ENCODE results near the gene PGAP3. TPM values are rescaled to one million over a fixed set of nuclear protein-coding genes. Genes with fewer than 3 reads are reported as not detected.
A peak's percentile ranks its signal among the peaks of the same experiment; 100 is the strongest.

The PGAP3 gene
- total RNA-seq, 2 experiments from 2014 or later: 11.8 to 11.9 TPM

DNA sequence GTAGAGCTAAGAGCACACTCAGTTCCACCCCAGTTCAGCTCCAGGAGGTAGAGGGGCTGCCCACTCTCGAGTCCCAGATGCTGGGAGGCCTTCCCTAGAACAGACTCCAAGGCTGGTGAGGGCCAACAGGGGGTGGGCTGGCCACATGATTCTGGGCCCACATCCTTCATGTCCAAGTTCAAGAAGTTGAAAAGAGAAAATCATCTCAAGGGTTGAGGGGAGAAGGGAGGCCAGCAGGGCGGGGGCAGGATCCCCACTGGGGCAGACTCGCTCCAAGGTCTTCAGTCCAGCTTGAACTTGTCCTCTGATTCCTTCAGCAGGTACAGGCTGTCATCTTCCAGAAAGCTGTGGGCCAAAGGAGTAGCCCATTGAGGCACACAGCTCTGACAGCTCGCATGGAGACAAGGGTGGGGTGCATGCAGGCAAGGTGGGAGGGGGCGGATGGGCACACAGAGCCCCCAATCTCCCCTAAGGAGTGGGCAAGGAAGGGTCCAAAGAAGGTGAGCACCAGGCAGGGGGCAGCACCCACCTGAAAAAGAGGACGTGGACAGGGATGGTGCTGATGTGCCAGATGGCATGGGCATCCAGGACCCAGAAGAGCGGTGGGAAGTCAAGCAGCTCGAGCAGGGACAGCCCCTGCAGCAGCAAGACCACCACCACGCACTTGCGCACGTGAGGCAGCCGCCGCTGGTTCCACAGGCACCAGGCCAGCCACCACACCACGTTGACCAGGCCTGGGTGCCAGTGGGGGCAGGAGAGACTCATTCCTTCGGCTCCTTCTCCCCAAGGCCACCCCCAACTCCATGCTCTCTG lies 15.1 kb downstream of the PGAP3 start:
- intact Hi-C loops (cut with micrococcal nuclease): no loop called here
- Mint-ChIP-seq H3K27me3 (ENCODE audit: low read depth) (peaks cover 8% of the 10 kb centered on the region), H3K27ac (no peak overlapping the region), H3K36me3 (ENCODE audit: low read depth) (no peaks in the 10 kb centered on the region), H3K9me3 (no peaks in the 10 kb centered on the region), H3K4me1 (ENCODE audit: low read depth) (peaks cover 25% of the 10 kb centered on the region), H3K4me3 (no peak overlapping the region)
- CTCF ChIA-PET: interaction anchor here (0.8 to 5.7 kb wide), 4 partner anchors 18 to 155 kb away, joined by 3 to 63 read pairs (median 11); no protein-coding TSS in a partner anchor
- DNase-seq: no peak

DNA sequence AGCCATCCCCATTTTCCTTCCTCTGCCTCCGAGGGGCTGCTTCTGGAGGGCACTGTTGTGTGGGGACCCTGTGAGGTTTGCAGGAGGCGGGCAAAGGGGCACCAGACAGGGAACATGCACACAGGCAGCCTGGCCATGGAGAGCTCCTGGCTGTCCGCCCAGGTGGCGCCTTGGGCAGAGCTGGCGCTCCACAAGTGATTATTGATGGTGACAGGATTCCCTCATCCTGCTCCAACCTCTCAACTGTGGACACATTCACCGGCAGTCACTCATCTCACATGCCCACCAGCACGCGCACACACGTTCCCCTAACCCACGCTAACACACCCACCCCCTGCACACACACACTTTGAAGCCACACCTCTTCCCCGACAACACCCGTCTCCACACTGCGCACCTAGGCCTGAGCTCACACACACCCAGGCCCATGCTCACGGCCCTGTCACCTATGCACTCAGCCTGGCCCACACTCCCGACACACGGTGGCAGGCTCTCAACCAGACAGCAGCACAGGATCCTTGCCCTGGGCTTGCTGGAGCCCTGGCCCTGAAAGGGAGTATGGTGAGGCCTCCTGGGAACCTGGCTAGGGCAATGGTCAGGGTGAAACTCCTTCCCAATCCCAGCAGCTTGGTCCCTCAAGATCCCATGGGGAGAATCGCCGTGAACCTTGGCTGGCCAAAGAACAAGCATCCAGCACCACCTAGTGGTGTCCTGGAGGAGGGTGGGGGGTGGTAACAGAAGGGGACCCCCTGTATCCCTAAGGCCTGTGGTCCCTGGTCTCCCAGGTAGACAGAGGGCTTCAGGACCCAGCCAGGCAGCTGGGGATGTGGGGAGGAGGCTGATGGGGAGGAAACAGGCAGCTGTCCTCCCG lies 16.0 kb downstream of the PGAP3 start:
- no peak overlapping the region for H3K27ac Mint-ChIP-seq
- no peak for DNase-seq
- intact Hi-C loops (cut with micrococcal nuclease): no loop called here
- peaks cover 10% of the 10 kb centered on the region for H3K27me3 Mint-ChIP-seq (ENCODE audit: low read depth)
- CTCF ChIA-PET: interaction anchor here (0.8 to 5.7 kb wide), 6 partner anchors 12 to 156 kb away, joined by 3 to 63 read pairs (median 4); no protein-coding TSS in a partner anchor
- H3K4me3 Mint-ChIP-seq: no peak overlapping the region
- no peaks in the 10 kb centered on the region for H3K36me3 Mint-ChIP-seq (ENCODE audit: low read depth)
- H3K4me1 Mint-ChIP-seq (ENCODE audit: low read depth): peaks cover 21% of the 10 kb centered on the region
- no peaks in the 10 kb centered on the region for H3K9me3 Mint-ChIP-seq

DNA sequence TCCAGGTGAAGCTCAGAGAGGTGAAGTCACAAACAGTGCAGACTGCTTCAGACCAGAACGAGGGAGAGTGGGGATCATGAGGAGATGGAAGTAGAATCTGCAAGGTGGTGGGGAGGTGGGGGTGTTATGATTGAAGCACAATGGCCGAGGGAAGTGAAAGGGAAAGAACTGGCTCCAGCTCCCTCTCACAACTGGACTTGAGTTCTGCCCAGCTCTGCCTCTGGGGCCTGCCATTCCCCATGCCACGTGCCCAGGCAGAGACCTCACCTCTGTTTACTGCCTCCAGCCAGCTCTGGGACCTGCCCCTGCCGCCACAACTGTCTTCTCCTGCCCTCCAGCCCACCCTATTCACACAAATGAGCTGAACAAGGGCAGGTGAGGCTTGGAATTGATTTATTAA lies 17.1 kb downstream of the PGAP3 start:
- intact Hi-C loops (cut with micrococcal nuclease): no loop called here
- Mint-ChIP-seq H3K4me3 (no peak overlapping the region), H3K27me3 (ENCODE audit: low read depth) (peaks cover 16% of the 10 kb centered on the region), H3K4me1 (ENCODE audit: low read depth) (peaks cover 14% of the 10 kb centered on the region), H3K27ac (no peak overlapping the region), H3K36me3 (ENCODE audit: low read depth) (no peaks in the 10 kb centered on the region), H3K9me3 (no peaks in the 10 kb centered on the region)
- DNase-seq: no peak
- CTCF ChIA-PET: interaction anchor here (1.1 to 5.7 kb wide), 5 partner anchors 11 to 50 kb away, joined by 3 to 63 read pairs (median 6); no protein-coding TSS in a partner anchor

- H3K27ac Mint-ChIP-seq: no peak overlapping the region
- H3K36me3 Mint-ChIP-seq (ENCODE audit: low read depth): no peaks in the 10 kb centered on the region
- CTCF ChIA-PET: interaction anchor here (1.3 to 5.7 kb wide), 6 partner anchors 12 to 195 kb away, joined by 3 to 63 read pairs (median 6); no protein-coding TSS in a partner anchor
- no peaks in the 10 kb centered on the region for H3K9me3 Mint-ChIP-seq
- H3K4me3 Mint-ChIP-seq: no peak overlapping the region
- peaks cover 16% of the 10 kb centered on the region for H3K27me3 Mint-ChIP-seq (ENCODE audit: low read depth)
- intact Hi-C loops (cut with micrococcal nuclease): no loop called here
- no peak for DNase-seq
- H3K4me1 Mint-ChIP-seq (ENCODE audit: low read depth): peaks cover 14% of the 10 kb centered on the region
Observed at GRCh38 chr17:39669897-39670735, 17.7 kb downstream of the PGAP3 start.

- peak; percentile 77 for DNase-seq
- H3K4me1 Mint-ChIP-seq (ENCODE audit: low read depth): peaks cover 14% of the 10 kb centered on the region
- H3K36me3 Mint-ChIP-seq (ENCODE audit: low read depth): peaks cover under 1% of the 10 kb centered on the region
- peak within 1 kb of the TSS; percentile 52 for H3K4me3 Mint-ChIP-seq
- CTCF ChIA-PET: interaction anchor here (0.7 to 5.7 kb wide), 19 partner anchors 10 to 345 kb away, joined by 3 to 63 read pairs (median 4); partner anchors contain the start of genes ERBB2 and PGAP3
- intact Hi-C loops (cut with micrococcal nuclease): loop anchor here (1.0 kb wide), 1 partner anchor 46 kb away; no protein-coding TSS in a partner anchor
- H3K27me3 Mint-ChIP-seq (ENCODE audit: low read depth): peaks cover 16% of the 10 kb centered on the region
- no peak within 1 kb of the TSS for H3K27ac Mint-ChIP-seq
- H3K9me3 Mint-ChIP-seq: no peaks in the 10 kb centered on the region
Observed at GRCh38 chr17:39667945-39668924, 19.6 kb downstream of the PGAP3 start, which contains the start of gene PNMT. Gene PNMT, plus strand, starts transcription at chr17:39668453. Its CDS starts 23 bp downstream, at chr17:39668476.

DNA sequence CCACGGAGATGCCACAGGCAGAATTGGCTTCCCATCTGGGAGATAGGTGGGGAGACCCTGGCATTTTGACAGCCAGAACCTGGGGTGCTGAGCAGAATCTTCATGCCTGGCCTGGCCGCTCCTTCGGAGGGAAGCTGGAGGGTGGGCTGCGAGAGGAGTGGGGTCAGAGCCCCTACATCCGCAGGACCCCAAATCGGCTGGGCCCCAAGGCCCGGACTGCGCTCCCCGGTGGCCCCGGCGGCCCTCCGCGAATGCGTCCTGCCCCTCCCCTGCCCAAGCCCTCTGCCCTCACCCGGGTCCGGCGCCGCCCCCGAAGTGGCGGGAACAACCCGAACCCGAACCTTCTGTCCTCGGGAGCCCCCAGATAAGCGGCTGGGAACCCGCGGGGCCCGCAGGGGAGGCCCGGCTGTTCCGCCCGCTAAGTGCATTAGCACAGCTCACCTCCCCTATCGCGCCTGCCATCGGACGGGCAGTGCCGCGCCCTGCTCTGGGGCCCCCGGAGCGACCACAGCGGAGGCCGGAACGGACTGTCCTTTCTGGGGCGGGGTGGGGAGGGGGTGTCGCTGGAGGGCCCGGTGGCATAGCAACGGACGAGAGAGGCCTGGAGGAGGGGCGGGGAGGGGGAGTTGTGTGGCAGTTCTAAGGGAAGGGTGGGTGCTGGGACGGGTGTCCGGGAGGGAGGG lies 20.5 kb downstream of the PGAP3 start:
- peak overlapping the region; percentile 52 for H3K4me3 Mint-ChIP-seq
- CTCF ChIA-PET: interaction anchor here (1.0 to 3.0 kb wide), 6 partner anchors 13 to 47 kb away, joined by 3 to 22 read pairs (median 6); partner anchors contain the start of gene ERBB2
- no peak overlapping the region for H3K27ac Mint-ChIP-seq
- peaks cover 16% of the 10 kb centered on the region for H3K27me3 Mint-ChIP-seq (ENCODE audit: low read depth)
- no peaks in the 10 kb centered on the region for H3K9me3 Mint-ChIP-seq
- H3K4me1 Mint-ChIP-seq (ENCODE audit: low read depth): peaks cover 14% of the 10 kb centered on the region
- no peak for DNase-seq
- intact Hi-C loops (cut with micrococcal nuclease): no loop called here
- peaks cover 2% of the 10 kb centered on the region for H3K36me3 Mint-ChIP-seq (ENCODE audit: low read depth)

DNA sequence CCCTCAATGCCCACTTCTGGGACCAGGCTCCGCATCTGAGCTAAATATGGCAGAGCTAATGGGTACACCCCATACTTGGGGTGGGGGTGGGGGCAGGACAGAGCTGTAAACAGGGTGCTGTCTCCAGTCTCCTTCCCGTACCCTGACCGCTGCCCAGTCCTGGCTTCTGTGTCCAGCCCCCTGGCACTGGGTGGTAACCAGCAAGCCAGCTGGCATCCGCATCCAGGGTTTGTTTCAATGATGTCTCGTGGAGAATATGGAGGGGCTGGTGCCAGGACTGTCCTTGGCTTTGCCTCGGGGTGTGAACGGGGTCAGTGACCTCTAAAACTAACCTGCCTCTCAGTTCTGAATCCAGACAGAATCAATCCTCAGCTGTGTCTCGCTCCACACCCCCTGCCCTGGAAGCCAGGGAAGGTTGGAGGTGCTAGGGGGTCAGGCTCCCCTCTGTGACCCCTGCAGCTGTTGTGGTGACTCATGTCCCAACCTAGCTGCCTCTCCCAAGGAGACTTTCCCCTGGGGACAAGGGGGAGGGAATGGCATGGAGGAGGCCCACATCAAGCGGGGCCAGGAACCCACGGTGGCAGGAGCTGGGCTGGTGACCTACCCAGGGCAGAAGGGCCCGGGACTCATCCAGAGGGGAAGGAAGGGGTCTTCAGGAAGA lies 21.1 kb downstream of the PGAP3 start:
- Mint-ChIP-seq H3K27ac (no peak overlapping the region), H3K27me3 (ENCODE audit: low read depth) (peaks cover 15% of the 10 kb centered on the region), H3K4me3 (no peak overlapping the region), H3K4me1 (ENCODE audit: low read depth) (peaks cover 9% of the 10 kb centered on the region), H3K36me3 (ENCODE audit: low read depth) (peaks cover 2% of the 10 kb centered on the region), H3K9me3 (no peaks in the 10 kb centered on the region)
- intact Hi-C loops (cut with micrococcal nuclease): no loop called here
- no peak for DNase-seq
- CTCF ChIA-PET: interaction anchor here (0.6 to 3.0 kb wide), 7 partner anchors 10 to 207 kb away, joined by 3 to 22 read pairs (median 5); no protein-coding TSS in a partner anchor

DNA sequence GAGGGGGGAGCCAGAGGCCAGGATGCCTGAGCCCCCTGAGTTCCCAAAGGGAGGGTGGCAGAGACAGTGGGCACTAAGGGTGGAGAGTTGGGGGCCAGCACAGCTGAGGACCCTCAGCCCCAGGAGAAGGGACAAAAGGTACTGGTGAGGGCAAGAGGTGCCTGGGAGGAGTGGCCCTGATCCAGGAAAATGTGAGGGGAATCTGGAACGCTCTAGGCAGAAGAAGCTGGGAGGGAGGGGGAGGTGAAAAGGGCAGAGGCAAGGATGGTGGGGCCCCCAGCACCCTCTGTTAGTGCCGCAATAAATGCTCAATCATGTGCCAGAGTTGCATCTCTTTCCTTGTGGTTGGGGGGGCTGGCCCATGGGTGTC lies 21.6 kb downstream of the PGAP3 start:
- H3K27ac Mint-ChIP-seq: no peak overlapping the region

DNA sequence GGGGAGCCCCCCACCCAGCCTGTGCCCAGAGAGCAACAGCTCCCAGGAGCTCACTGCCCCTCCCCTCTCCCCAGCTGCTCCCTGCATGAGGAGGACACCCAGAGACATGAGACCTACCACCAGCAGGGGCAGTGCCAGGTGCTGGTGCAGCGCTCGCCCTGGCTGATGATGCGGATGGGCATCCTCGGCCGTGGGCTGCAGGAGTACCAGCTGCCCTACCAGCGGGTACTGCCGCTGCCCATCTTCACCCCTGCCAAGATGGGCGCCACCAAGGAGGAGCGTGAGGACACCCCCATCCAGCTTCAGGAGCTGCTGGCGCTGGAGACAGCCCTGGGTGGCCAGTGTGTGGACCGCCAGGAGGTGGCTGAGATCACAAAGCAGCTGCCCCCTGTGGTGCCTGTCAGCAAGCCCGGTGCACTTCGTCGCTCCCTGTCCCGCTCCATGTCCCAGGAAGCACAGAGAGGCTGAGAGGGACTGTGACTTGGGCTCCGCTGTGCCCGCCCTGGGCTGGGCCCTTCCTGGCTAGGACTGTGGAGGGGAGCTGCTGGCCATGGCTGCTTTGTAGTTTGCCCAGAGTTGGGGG lies 22.1 kb downstream of the PGAP3 start:
- Mint-ChIP-seq H3K9me3 (no peaks in the 10 kb centered on the region), H3K4me1 (ENCODE audit: low read depth) (peaks cover 12% of the 10 kb centered on the region), H3K4me3 (no peak overlapping the region), H3K27me3 (ENCODE audit: low read depth) (peaks cover 15% of the 10 kb centered on the region), H3K27ac (no peak overlapping the region), H3K36me3 (ENCODE audit: low read depth) (peaks cover 4% of the 10 kb centered on the region)
- CTCF ChIA-PET: interaction anchor here (0.6 to 3.0 kb wide), 6 partner anchors 11 to 208 kb away, joined by 3 to 22 read pairs (median 6); no protein-coding TSS in a partner anchor
- no peak for DNase-seq
- intact Hi-C loops (cut with micrococcal nuclease): no loop called here

More for the DNA sequence above, 21.6 kb downstream of the PGAP3 start:
- DNase-seq: no peak
- intact Hi-C loops (cut with micrococcal nuclease): no loop called here
- H3K9me3 Mint-ChIP-seq: no peaks in the 10 kb centered on the region
- H3K27me3 Mint-ChIP-seq (ENCODE audit: low read depth): peaks cover 15% of the 10 kb centered on the region
- no peak overlapping the region for H3K4me3 Mint-ChIP-seq
- peaks cover 10% of the 10 kb centered on the region for H3K4me1 Mint-ChIP-seq (ENCODE audit: low read depth)
- CTCF ChIA-PET: interaction anchor here (0.6 to 3.0 kb wide), 8 partner anchors 9 to 208 kb away, joined by 3 to 22 read pairs (median 5); no protein-coding TSS in a partner anchor
- H3K36me3 Mint-ChIP-seq (ENCODE audit: low read depth): peaks cover 3% of the 10 kb centered on the region
